DND-41 (cell line): ENCODE data around the gene SNN.

Experiments used
- EZH2 ChIP-seq: IDR thresholded peaks from 3 replicates; pipeline ENCODE4 v1.6.1; 2012; ENCODE audit warnings: borderline replicate concordance, low read depth, mild to moderate bottlenecking, moderate library complexity, low read length, inconsistent platforms; ENCODE audit not compliant: severe bottlenecking
- TF ChIP-seq, protein P1 (sequence below): IDR thresholded peaks from 2 replicates; pipeline ENCODE4 v1.5.1; 2012; ENCODE audit warnings: borderline replicate concordance, low read length, moderate library complexity, mild to moderate bottlenecking; ENCODE audit not compliant: poor library complexity, severe bottlenecking; ENCODE audit errors: extremely low read depth

DNA sequence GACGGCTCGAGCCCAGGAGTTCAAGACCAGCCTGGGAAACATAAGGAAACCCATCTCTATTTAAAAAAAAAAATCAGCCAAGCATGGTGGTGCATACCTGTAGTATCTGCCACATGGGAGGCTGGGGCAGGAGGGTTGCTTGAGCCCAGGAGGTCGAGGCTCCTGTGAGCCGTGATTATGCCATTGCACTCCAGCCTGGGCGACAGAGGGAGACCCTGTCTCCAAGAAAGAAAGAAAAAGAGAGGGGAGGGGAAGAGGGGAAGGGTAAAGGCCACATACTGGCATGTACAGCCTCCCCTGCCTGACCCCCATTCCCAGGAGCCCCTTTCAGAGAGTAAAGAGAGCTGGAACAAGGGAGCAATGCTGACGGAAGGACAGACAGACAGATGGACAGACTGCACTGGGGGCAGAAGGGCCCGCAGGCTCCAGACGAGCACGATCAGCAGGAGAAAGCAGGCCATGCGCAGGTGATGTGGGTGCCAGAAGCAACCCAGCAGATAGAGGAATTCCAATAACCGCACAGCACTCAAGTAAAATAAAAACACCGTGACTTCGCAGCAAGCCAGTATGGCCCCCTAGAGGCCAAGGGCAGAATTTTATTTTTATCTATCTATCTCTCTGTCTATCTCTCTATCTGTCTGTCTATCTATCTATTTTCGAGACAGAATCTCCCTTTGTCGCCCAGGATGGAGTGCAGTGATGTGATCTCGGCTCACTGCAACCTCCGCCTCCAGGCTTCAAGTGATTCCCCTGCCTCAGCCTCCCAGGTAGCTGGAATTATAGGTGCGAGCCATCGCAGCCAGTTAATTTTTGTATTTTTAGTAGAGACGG lies 27.1 kb upstream of the SNN start:
- TF ChIP-seq, protein P1, sequence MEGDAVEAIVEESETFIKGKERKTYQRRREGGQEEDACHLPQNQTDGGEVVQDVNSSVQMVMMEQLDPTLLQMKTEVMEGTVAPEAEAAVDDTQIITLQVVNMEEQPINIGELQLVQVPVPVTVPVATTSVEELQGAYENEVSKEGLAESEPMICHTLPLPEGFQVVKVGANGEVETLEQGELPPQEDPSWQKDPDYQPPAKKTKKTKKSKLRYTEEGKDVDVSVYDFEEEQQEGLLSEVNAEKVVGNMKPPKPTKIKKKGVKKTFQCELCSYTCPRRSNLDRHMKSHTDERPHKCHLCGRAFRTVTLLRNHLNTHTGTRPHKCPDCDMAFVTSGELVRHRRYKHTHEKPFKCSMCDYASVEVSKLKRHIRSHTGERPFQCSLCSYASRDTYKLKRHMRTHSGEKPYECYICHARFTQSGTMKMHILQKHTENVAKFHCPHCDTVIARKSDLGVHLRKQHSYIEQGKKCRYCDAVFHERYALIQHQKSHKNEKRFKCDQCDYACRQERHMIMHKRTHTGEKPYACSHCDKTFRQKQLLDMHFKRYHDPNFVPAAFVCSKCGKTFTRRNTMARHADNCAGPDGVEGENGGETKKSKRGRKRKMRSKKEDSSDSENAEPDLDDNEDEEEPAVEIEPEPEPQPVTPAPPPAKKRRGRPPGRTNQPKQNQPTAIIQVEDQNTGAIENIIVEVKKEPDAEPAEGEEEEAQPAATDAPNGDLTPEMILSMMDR, result peak; percentile 83
- TF ChIP-seq EZH2, result no peak
